Left lung (tissue), 10 donors: ENCODE results near the gene EFNA5. TPM values are rescaled to one million over a fixed set of nuclear protein-coding genes. Genes with fewer than 3 reads are reported as not detected.

ENCODE experiments used
- ATAC-seq: fragments of 200-7000 bp; cut with Tn5 transposase; one replicate; pipeline ENCODE4 v1.9.1; 2020; ENCODE audit warnings: moderate library complexity
- DNase-seq, 4 donors: peaks; one replicate each; pipeline ENCODE4 v3.0.0-alpha.2; 2013 to 2020
- H3K27ac ChIP-seq, 2 donors: fragments of 200-600 bp; sonication (generic) in 1 of 2; one replicate each; pipeline versions ENCODE4 v1.5.0 to v1.8.0; 2020 to 2021
- H3K27me3 ChIP-seq, 2 donors: fragments of 200-600 bp; sonication (generic) in 1 of 2; one replicate each; pipeline versions ENCODE4 v1.5.0 to v1.8.0; 2020 to 2021
- H3K36me3 ChIP-seq, 2 donors: fragments of 200-600 bp; sonication (generic) in 1 of 2; one replicate each; pipeline versions ENCODE4 v1.5.0 to v1.8.0; 2020 to 2021
- H3K4me1 ChIP-seq, 2 donors: fragments of 200-600 bp; one replicate each; pipeline ENCODE4 v1.8.0; 2021
- H3K4me3 ChIP-seq, 2 donors: fragments of 200-600 bp; sonication (generic) in 1 of 2; one replicate each; pipeline versions ENCODE4 v1.5.0 to v1.8.0; 2020 to 2021; ENCODE audit warnings: mild to moderate bottlenecking in 1 of 2
- H3K9me3 ChIP-seq, 2 donors: fragments of 200-600 bp; sonication (generic) in 1 of 2; one replicate each; pipeline versions ENCODE4 v1.5.0 to v1.8.0; 2020 to 2021
- intact Hi-C, 2 donors: fragments of 100-400 bp; cut with DNase I; formaldehyde crosslinking; loops; one replicate each; pipeline versions ENCODE4 v1.11.2 to v1.14.2; 2022
- polyA plus RNA-seq, 6 donors: library from polyadenylated mRNA; unstranded; fragments of 120-200 nt; gene quantifications; one replicate each; pipeline ENCODE4 v1.2.1, GENCODE V29; 2013; ENCODE audit not compliant: insufficient read length in 6 of 6
- total RNA-seq, 2 donors: library from RNA; stranded (reverse); fragmentation: NEBNext Ultra II Directional; extraction: Animal tissue kit (Norgen Biotek cat#: 25700); gene quantifications; one replicate each; pipeline ENCODE4 v1.2.1, GENCODE V29; 2021
- TF ChIP-seq, protein P1 (sequence below), 2 donors: fragments of 200-600 bp; sonication (generic) in 1 of 2; IDR thresholded peaks; one replicate each; pipeline versions ENCODE4 v1.5.0 to v1.8.0; 2021; ENCODE audit warnings: antibody characterized with exemption in 2 of 2
- donor health status: DM: no; HTN: yes; CAD: no.
- donor health status: DM: no; HTN: no; CAD: no.

EFNA5 gene
- total and polyA plus RNA-seq, 8 donors = 8.8 to 28.3 (median 22.8) TPM

DNA sequence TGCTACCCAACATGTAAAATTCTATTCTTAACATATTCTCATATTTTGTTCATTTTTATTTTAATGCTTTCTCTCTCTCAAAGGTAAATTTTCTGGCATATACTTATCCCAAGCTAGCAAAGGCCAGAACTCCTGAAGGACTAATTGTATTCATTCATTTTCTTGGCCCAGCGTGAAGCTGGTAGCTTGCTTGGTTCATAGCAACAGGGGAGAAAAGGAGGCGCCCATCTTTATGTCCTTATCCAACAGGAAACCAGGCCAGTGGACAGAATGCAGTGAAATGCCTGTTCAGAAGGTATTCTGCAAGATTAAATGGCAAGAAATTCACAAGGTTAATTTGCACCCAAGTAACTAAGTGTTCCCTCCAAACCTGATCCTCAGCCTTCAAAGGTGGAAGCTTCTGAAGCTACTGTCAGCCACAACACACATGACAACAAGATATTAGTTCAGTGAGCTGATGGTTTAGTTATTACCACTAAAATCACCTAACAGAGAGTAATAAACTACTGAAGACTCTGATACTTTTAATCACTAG, 5.6 kb downstream of the EFNA5 start:
- ATAC-seq = no peak
- H3K4me3 ChIP-seq = no peak overlapping the region
- H3K27me3 ChIP-seq = peaks cover 13 to 46% of the 10 kb centered on the region in 2 donors

DNA sequence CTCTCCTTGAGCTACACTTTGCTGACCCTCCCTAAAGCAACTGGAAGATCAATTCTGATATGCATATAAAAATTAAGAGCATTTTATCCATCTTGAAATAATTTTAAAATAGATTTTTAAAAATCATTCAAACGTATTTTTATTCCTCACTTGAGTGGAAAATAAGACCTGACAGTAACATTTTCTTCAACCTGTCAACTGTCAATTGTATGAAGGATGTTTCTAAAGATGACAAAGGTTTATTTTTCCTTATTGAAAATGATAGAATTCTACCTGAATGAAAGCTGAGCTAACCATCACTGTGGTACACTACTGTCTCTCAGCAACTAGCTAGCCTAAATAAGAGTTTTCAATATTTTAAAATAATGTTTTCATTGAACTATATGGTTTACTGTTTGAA, 7.0 kb downstream of the EFNA5 start:
- H3K36me3 ChIP-seq = no peaks in the 10 kb centered on the region
- H3K27ac ChIP-seq = no peak overlapping the region
- no peak overlapping the region for H3K4me3 ChIP-seq
- intact Hi-C loops = no loop called here
- TF ChIP-seq, protein P1, sequence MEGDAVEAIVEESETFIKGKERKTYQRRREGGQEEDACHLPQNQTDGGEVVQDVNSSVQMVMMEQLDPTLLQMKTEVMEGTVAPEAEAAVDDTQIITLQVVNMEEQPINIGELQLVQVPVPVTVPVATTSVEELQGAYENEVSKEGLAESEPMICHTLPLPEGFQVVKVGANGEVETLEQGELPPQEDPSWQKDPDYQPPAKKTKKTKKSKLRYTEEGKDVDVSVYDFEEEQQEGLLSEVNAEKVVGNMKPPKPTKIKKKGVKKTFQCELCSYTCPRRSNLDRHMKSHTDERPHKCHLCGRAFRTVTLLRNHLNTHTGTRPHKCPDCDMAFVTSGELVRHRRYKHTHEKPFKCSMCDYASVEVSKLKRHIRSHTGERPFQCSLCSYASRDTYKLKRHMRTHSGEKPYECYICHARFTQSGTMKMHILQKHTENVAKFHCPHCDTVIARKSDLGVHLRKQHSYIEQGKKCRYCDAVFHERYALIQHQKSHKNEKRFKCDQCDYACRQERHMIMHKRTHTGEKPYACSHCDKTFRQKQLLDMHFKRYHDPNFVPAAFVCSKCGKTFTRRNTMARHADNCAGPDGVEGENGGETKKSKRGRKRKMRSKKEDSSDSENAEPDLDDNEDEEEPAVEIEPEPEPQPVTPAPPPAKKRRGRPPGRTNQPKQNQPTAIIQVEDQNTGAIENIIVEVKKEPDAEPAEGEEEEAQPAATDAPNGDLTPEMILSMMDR (IDR thresholded peaks at IDR 0.05) = no peak
- no peak for ATAC-seq
- no peaks in the 10 kb centered on the region for H3K9me3 ChIP-seq
- no peak for DNase-seq
- peaks cover under 1 to 32% of the 10 kb centered on the region in 2 donors for H3K27me3 ChIP-seq
- H3K4me1 ChIP-seq = no peaks in the 10 kb centered on the region

More for the DNA sequence above, 5.6 kb downstream of the EFNA5 start:
- Histone ChIP-seq H3K4me1 (peaks cover 0 to 10% of the 10 kb centered on the region in 2 donors), H3K27ac (no peak overlapping the region), H3K36me3 (no peaks in the 10 kb centered on the region), H3K9me3 (no peaks in the 10 kb centered on the region)
- TF ChIP-seq, protein P1 (IDR thresholded peaks at IDR 0.05) = no peak
- DNase-seq = no peak
- intact Hi-C loops = no loop called here

DNA sequence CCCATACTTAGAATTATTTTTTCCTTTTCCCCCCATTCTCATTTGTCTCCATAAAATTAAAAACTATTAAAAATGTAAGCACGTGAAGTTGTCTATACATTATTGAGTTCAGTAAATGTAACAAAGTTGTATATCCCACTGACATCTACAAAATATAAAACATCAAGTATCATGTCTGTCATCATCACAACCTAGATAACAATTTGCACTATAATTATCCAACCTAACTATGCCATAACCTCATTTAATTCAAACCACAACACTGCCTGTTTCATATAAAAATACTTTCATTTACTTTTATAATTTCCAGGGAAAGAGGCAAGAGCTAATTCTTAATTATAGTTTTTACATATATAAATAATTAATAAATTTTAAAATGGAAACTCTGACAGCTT, 9.1 kb downstream of the EFNA5 start:
- intact Hi-C loops = no loop called here
- Histone ChIP-seq H3K4me3 (no peak overlapping the region), H3K27me3 (peaks cover 0 to 17% of the 10 kb centered on the region in 2 donors), H3K36me3 (no peaks in the 10 kb centered on the region), H3K4me1 (no peaks in the 10 kb centered on the region), H3K9me3 (no peaks in the 10 kb centered on the region), H3K27ac (no peak overlapping the region)
- TF ChIP-seq, protein P1 (IDR thresholded peaks at IDR 0.05) = no peak
- DNase-seq (no peak), ATAC-seq (no peak)

DNA sequence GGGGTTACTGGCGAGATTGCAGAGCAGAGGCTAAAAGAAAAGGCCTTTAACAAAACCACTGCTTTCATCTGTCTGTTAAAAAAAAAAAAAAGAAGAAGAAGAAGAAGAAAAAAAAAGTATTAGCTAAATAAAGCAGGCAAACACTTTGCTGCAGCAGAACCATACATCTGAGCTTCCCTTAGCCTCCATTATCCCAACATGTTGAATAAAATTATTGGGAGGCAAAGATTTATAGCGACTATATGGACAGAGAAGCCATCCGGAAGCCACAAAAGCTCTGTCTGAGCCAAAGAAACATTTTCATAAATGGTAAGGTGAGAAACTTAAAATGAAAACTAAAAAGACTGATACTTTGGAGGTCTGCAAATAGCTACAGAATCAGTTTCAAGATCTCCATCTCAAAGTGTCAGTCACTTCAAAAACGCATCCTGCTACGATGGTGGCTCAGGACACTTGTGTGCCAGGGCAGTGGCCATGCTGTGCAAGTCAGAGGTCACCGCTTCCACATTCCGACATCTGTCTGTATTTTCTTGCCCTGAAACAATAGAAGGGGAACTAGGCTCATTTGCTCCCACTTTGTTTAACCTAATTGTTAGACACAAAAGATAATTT, 9.6 kb downstream of the EFNA5 start:
- intact Hi-C loops = no loop called here
- H3K27me3 ChIP-seq = peaks cover 0 to 12% of the 10 kb centered on the region in 2 donors
- ATAC-seq = no peak

DNA sequence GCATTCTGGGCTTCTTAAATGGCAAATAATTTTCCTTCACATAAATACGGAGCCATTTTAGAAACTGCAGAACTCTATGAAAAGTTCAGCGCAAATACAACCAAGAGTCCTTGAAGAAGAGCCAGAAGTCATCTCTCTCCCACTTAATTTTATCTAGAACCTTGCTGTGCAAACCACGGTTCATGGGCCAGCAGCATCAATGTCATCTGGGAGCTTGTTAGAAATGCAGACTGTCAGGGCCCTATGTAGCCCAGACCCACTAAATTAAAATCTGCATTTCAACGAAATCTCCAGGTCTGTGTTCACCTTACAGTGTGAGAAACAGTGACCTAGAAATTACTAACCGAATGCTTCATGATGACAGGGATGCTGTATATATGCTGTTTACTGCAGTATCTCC, 12.2 kb downstream of the EFNA5 start:
- no peak for ATAC-seq
- Histone ChIP-seq H3K4me1 (no peaks in the 10 kb centered on the region), H3K9me3 (no peaks in the 10 kb centered on the region), H3K27me3 (peaks cover 0 to 4% of the 10 kb centered on the region in 2 donors), H3K36me3 (no peaks in the 10 kb centered on the region), H3K4me3 (no peak overlapping the region), H3K27ac (no peak overlapping the region)
- no peak for DNase-seq
- intact Hi-C loops = no loop called here
- TF ChIP-seq, protein P1 (IDR thresholded peaks at IDR 0.05) = no peak

More for the DNA sequence above, 9.6 kb downstream of the EFNA5 start:
- Histone ChIP-seq H3K27ac (no peak overlapping the region), H3K4me3 (no peak overlapping the region), H3K9me3 (no peaks in the 10 kb centered on the region), H3K4me1 (no peaks in the 10 kb centered on the region), H3K36me3 (no peaks in the 10 kb centered on the region)
- TF ChIP-seq, protein P1 (IDR thresholded peaks at IDR 0.05) = no peak
- DNase-seq = no peak
